ENCODE data around the gene IRAK1.

IRAK1 gene

GRCh38 chrX:153969904-153970356 is 49.8 kb downstream of the IRAK1 start:
- no peak for DNase-seq

- DNase-seq, result no peak
These were observed 50.4 kb downstream of the IRAK1 start for GRCh38 chrX:153969125-153969903.

- no peak for DNase-seq
These were observed 51.0 kb downstream of the IRAK1 start for GRCh38 chrX:153968754-153969124.

- DNase-seq, result no peak
These were observed 51.4 kb downstream of the IRAK1 start for GRCh38 chrX:153968255-153968654.

- DNase-seq, result peak in 1 of 2 donors; percentile 51
These were observed 52.0 kb downstream of the IRAK1 start for GRCh38 chrX:153967536-153968224.

- no peak for DNase-seq
These were observed 52.7 kb downstream of the IRAK1 start for GRCh38 chrX:153966841-153967535.

- no peak for DNase-seq
These were observed 53.4 kb downstream of the IRAK1 start for GRCh38 chrX:153966283-153966688.

GRCh38 chrX:153965406-153965805 is 54.3 kb downstream of the IRAK1 start:
- DNase-seq, result no peak

- DNase-seq, result no peak
These were observed 55.6 kb downstream of the IRAK1 start for GRCh38 chrX:153964105-153964504.

GRCh38 chrX:153963546-153963945 is 56.2 kb downstream of the IRAK1 start:
- DNase-seq, result no peak

- no peak for DNase-seq
These were observed 58.4 kb downstream of the IRAK1 start for GRCh38 chrX:153961292-153961691.

- no peak for DNase-seq
These were observed 58.9 kb downstream of the IRAK1 start for GRCh38 chrX:153960786-153961185.
